NK-92 treated with Interleukin-12 subunit alpha and Interleukin-12 subunit beta, amount 100 ng/mL, for 24 hours (cell line): ENCODE measurements around the gene PLCB4.

ENCODE experiments used
- DNase-seq: peaks from one replicate; lab custom pipeline; 2025; lab: John Stamatoyannopoulos, UW

The PLCB4 gene

DNA sequence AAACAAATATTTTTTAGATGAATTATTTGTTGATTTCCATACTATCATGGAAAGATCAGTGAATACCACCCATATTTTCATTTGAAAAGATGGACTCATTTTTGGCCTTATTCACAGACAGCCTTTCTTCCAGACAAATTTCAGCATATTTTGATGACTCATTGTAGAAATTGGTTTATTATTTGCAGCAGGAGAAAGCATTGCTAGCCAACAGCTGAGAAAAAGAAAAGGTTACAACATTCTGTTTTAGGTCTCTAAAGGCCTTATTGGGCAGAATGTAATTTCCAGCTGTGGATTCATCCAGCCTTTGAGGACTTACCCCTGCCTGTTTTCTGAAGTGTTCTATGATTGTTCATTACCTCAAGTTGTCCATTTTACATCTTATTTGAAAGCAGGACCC is 201.9 kb downstream of the PLCB4 start:
- DNase-seq = no peak

DNA sequence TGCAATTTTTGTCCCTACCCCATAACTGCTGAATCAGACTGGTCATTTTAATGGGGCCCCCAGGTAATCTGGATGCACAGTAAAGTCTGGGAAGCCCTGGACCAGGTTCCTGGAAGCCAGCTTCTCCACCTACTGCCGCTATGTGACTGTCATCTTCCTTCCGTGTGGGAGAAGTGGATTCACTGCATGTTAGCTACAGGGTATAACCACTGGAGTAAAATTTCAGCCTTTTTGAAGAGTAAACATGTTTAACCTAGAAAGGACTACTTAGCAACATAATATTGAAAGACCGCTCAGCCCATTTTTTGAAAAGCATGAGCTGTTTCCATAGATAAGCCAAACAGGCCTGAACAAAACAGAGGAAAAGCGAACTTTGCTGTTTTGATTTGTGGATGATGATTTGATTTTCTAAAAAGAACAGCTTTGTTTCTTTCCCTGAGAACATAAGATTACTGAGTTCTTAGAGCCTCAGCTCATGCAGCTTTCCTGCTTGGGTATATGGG is 208.1 kb downstream of the PLCB4 start:
- DNase-seq = no peak

DNA sequence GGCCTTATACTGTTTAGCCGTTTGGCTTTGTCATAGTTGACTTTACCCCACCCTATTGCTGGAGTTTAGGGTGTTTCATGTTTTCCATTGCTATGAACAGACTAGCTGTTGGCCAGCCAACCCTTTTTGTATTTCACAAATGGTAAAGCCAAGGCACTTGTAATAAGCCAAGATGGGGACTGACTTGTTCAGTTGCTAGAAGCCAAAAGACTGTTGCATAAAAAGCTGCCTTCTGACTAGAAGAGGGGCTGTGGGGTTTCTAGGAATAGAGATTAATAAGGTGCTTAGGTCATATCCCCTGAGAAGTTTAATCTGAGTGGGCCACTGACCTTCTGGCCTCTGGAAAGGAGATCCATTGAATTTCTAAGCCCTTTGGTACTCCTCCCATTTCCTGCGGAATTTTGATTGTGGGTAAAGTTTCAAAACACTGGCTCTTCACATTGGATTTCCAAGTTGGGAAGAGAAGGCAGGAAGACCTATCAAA is 211.1 kb downstream of the PLCB4 start:
- no peak for DNase-seq

DNA sequence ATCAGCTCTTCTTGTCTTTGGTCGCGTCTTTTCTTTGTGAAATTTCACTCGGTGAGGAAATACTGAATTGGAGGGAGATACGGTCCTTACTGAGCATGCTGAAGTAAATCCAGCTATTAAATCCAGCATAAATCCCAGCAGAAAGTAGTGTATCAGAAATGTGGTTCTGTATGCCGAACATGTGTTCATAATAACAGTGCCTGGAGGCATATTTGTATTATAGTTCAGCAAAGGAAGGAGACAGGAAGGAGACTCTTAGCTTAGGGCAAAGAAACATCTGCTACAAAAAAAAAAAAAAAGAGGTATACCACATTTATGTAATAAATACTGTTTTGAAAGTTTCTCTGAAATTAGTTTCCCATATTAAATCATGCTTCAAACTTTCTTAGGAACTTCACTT is 211.8 kb downstream of the PLCB4 start:
- no peak for DNase-seq

DNA sequence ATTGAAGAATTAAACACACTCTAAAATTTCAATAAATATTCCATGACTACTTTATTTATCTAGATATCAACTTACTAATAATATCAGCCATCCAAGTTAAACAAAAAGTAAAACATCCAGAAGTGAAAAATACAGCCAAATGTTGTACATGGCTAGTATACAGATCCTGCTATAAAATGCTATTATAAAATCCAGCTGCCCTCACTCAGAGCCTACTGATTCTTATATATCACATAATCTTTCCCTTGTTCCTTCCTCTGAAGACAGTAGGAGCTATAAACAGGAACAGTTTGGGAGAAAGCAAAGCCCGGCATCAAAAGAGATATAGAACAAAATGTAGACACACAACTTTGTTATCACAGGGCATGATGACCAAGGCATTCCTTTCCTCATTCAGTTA is 212.9 kb downstream of the PLCB4 start:
- DNase-seq = no peak

DNA sequence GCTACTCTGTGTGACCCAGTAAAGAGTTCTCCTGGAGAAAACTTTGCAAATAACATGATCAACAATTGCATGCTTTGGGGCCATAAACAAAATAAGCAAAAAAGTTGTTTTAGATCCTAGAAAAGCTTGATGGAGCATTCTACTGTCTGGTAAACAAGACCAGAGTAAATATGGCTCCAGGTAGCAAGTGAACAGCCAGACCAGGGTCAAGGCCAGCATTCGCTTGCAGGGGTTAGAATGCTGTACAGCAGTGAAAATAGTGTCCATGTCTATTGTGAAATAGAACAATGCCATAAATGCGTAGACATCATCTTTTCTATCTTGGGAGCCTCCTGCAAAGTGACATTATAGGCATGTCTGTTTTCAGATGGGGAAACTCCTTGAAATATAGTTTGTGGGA is 216.7 kb downstream of the PLCB4 start:
- DNase-seq = no peak

DNA sequence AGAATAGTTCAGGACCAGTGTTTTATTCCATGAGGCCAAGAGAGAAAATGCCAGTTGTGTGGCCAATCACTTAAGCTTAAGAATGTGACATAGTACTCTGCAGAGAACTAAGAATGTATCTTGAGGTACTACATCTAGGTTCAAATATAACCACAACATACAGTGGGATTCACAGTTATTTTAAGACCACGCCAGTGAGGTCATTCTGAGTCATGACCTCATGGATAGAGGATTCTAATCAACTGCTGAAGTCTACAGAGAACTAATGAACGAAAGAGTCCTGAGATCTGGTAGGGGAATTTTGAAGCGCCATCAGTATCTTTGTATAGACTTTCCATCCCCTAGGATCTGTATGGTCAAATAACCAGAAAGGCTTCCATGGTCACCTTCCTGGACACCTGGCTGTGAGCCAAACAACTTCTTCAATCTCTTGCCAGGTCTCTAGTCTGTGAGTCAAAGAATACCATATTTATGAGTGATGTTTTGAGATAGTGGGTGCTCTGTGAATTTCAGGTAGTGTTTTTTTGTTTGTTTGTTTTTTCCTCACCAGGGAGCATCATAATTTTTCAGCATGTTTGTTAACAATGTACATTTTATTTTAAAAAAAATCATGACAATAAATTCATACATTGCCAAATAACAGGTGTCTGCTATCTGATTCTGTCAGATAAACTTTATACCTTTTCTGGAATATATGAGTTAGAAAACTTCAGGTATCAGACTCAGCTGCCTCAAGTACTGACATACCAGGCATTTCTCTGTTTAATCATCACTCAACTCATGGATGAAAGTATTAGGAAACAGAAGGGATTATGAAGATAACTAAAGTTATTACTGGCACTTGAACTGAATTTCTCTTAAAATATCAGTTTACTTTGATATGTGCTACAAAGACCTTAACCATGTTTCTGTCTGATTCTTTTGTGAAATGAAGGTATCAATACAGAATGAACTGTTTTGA is 217.9 kb downstream of the PLCB4 start:
- no peak for DNase-seq

DNA sequence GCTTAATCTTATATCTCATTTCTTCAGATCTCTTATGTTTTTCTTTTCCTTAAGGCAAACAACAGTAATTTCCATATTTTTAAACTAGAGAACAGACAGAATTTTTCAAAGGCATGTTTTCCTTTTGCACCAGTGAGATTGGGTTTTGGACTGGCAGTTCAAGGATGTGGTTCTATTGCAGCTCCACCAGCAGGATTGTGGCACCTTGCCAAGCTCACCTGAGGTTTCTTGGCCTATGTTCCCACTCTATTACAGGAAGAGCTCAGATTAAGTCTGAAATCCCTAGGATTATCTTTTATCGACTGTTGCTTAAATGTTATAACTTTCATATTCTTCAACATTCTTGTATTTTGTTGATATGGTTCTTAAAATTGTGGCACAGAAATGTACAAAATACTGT is 218.9 kb downstream of the PLCB4 start:
- no peak for DNase-seq

DNA sequence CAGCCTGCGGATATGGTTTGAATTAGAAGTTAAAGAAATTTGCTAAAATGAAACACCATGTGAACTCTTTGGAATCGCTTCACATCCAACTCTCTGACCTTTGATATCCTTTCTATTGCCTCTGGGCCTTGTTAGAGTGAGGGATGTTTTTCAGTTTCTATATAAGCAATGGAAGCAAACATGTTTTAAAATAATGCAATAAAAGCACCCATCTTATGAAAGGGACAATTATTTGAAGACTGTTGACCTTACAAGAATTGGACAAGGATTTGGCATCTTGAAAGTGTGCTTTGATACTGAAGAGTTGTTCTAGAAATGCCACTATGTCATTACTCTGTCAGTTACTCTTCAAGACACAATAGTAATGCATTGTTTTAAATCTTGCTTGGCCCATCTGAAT is 221.4 kb downstream of the PLCB4 start:
- DNase-seq = no peak

DNA sequence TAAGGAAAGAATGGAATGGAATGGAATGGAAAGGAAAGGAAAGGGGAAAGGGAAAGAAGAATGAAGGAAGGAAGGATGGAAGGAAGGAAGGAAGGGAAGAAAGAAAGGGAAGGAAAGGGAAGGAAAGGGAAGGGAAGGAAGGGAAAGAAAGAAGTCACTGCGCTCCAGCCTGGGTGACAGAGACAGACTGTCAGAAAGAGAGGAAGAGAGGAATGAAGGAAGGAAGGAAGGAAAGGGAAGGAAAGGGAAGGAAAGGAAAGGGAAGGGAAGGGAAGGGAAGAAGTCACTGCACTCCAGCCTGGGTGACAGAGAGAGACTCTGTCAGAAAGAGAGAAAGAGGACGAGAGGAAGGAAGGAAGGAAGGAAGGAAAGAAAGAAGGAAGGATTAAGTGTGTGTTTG is 224.3 kb downstream of the PLCB4 start:
- DNase-seq = no peak

DNA sequence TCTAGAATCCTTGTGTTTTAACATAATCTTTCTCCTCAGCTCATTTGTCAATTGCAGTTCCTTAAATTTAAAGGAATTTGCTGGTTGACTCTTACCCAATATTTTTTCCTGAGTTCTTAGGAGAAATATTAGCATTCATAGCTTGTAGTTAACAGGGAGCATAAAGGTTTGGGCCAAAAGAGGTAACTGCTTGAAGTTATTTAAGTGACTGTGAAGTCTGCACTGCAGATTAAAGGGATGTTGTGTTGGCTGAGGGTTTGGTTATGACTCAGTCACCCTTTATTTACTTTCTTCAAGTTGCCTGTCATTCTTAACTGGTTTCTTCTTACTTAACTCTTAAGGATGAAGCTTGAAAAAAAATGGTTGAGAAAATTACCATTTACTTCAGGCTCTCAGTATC is 225.2 kb downstream of the PLCB4 start:
- no peak for DNase-seq

DNA sequence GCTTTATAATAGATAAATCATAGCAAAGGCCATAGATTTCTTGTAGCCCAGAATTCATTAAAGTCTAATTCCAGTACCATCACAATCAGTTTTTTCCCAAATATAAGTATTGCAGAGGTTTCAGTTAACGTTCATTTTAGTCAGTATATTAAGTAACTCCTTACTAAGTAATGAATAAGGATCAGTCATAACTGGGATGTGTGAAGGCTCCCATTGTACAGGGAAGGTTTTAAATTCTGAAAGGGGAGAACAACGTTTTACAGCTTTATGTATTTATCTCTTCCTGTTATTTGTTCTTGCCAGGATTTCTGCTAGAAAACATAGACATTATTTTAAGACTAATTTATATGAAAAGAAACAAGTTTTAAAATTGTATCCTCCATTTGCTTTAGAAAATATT is 230.0 kb downstream of the PLCB4 start:
- DNase-seq = no peak

DNA sequence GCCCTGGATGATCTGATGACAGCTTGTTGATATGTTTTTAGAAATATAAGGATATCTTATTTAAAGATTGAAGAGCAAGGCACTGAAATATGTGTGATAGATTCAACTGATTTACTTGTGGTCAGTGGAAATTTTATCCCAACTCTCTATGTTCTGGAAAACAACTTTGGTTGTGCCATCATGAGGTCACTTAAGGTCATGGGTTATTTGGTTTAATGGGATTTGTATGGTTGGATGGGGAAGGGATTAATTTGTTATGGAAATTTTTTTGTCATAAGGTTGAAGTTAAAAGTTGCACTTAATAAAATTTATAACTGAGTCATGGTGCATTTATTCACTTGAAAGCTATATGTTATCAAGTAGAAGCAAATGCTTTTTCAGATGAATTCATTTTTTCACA is 231.2 kb downstream of the PLCB4 start:
- no peak for DNase-seq

DNA sequence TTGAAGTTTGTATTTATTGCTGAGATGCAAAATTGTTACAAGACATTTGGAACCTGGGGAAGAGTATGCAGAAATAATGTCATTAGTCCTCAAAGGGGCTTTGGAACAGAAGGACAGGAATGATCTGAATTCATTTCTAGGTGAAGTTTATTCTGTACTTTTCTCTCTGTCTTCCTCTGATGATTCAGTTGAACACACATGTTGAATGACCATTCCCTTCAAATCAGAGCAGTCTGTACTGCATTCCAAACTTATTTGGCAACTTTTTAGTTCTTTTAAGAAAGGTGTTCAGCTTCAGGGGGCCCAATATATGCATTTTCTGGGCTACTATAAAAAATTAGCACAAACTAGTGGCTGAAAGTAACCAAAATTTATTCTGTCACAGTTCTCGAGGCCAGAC is 231.6 kb downstream of the PLCB4 start:
- DNase-seq = no peak

DNA sequence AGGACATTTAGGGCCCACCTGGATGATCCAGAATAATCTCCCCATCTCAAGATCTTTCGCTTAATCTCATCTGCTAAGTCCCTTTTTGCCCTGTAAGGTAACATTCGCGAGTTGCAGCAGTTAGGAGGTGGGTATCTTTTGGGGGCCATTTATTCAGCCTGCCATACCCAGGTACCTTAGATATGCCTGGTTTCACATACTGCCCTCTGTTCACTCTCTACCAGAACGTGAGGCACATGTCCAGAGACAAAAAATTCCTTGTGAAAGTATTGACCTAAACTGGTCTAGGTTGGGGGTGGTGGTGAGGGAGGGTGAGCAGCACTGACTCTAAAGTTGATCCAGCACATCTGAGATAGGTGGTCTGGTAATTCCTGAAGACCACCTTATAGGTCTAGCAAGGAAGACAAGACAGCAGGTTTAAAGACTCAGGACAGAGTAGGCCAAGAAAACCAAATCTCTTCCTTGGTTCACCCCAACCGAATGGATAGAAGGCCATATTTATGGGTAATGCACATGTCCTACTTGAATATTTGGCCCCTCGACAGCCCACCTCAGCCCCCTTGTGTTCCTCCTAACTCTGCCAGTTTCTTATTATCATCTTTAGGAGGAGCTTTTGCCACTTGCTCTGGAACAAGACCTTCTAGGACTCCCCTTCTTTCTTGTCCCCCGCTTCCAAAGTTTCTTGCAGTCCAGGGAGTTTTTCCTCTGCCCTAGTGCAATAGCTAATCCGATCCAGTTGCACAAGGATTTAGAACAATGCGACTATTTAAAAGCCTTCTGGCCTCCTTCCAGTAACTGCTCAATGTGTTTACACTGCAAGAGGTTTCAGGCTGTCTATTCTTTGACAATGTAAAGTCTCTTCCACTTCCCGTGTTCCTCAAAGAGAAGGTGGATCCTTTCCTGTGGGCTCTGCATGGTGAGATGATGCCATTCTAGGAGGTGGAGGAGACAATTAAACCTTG is 232.5 kb downstream of the PLCB4 start:
- DNase-seq = no peak

DNA sequence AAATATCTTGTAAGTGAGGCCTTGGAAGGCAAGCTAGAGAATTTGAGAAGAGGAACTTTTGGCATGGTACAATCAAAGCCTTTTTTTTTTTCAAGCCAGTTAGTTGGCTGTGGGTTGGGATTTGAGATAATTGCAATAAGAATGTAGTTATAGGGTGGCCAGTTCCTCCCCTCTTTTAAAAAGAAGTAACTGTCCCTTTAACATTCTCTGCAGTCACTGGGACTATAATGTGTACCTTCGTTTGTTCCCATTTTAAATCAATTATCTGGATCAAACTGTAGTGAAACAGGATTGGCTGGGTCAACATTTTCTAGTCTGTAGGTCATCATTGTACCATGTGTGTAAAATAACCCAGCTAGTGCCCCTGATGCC is 233.2 kb downstream of the PLCB4 start:
- DNase-seq = no peak

DNA sequence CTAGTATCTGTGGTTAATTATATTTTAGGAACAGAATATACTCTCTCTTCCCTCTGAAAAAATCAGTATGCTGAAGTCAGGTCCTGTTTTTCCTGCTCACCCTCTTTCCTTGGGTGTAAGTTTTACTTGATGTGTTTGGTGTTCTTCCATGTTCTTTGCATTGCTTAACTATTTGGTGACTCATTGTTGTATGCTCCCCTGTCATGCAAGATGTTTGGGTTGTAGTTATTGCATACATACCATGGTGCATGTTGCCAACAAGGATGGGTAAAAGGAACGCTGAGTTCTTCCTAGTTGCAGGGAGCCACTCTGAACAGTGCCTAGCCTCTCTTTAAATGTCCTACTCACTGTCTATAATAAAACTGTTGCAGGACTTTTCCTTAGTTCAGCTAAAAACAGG is 237.6 kb downstream of the PLCB4 start:
- no peak for DNase-seq

DNA sequence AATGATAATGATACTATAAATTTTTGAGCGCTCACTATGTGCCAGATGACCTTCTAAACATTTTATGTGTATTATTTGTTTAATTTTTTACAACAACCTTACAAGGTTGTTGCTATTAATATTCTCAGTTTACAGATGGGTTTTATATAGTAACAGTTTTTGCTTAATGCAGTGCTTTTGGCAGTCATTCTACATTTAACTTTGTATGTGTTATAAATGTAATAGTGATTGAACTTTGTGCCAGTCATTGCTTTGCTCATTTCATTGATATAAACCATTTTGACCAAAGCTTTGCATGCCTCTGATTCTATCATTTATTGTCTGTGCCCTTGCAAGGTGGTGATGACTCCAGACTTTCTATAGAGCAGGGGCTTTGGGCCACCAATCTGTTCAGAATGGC is 239.2 kb downstream of the PLCB4 start:
- DNase-seq = no peak

DNA sequence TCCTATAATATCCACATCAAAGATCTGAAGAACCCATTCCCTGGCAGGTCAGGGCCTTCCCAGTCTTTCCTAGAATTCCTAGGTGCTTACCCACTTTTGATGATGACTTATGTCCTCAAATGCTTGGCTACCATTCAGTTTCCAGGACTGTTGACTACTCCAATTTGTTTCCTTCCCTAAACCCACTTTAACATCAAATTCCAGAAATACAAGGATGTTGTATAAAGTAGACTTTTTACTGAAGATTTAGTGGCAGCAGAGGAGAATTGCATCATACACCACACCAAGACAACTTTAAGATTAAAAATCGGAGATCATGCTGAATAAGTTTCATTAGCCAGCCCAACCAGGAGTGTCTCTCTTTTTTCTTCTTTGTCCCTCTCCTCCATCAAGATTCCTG is 242.2 kb downstream of the PLCB4 start:
- no peak for DNase-seq

DNA sequence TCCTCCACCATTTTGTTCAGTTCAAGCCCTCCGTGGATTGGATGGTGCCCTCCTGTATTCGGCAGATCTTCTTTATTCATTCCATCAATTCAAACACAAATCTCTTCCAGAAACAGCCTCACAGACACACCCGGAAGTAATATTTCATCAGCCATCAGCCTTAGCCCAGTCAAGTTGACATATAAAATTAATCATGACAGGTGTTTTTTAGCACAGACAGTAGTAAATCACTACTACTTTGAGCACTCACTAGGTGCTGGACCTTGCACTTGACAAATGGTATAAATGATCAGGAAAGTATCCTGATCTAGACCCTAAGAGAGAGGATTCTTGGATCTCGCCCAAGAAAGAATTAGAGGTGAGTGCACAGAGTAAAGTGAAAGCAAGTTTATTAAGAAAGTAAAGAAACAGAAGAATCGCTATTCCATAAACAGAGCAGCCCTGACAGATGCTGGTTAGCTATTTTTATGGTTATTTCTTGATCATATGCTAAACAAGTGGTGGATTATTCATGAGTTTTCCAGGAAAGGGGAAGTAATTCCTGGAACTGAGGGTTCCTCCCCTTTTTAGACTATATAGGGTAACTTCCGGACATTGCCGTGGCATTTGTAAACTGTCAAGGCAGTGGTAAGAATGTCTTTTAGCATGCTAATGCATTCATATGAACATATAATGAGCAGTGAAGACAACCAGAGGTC is 250.9 kb downstream of the PLCB4 start:
- no peak for DNase-seq

DNA sequence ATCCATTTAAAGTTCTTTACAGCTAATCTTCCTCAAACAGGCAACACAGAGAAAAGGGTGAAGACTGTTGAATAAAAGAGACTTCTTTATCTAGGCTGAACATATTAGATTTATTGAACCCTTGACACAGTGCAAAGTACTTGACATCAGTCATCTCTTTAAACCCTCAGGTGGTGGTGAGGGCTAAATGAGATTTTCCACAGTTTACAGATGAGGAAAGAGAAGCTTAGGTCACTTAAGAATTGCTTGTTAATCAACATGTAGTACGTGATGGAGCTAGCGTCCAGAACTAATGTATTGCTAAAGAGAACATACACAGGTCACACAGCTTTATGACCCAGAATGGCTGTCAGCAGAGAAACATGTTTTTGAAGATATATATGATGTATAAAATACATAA is 252.1 kb downstream of the PLCB4 start:
- DNase-seq = no peak

DNA sequence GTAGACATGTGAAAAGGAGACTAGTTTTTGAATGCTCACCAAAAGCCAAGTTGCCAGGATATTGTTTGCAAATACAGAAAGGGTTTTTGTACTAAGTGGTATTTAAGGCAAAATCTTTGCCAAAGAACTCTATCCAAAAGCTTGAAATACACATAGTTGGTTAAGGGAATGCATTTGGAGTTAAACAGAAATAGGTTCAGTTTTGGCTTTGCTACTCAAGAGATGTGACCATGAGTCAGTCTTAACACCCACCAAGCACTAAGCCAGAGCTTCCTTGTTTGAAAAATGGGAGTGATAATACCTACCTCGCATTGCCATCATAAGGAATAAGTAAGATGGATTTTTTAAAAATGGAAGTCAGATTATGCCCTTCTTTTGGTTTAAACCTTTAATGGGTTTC is 253.8 kb downstream of the PLCB4 start:
- no peak for DNase-seq
